ENCODE data around the gene UBR2.
"Not testable (repeated sequence)": the region's sequence is repeated elsewhere in the genome, so short reads cannot be mapped to it uniquely, and the experiment has no call there.

UBR2 gene

DNA sequence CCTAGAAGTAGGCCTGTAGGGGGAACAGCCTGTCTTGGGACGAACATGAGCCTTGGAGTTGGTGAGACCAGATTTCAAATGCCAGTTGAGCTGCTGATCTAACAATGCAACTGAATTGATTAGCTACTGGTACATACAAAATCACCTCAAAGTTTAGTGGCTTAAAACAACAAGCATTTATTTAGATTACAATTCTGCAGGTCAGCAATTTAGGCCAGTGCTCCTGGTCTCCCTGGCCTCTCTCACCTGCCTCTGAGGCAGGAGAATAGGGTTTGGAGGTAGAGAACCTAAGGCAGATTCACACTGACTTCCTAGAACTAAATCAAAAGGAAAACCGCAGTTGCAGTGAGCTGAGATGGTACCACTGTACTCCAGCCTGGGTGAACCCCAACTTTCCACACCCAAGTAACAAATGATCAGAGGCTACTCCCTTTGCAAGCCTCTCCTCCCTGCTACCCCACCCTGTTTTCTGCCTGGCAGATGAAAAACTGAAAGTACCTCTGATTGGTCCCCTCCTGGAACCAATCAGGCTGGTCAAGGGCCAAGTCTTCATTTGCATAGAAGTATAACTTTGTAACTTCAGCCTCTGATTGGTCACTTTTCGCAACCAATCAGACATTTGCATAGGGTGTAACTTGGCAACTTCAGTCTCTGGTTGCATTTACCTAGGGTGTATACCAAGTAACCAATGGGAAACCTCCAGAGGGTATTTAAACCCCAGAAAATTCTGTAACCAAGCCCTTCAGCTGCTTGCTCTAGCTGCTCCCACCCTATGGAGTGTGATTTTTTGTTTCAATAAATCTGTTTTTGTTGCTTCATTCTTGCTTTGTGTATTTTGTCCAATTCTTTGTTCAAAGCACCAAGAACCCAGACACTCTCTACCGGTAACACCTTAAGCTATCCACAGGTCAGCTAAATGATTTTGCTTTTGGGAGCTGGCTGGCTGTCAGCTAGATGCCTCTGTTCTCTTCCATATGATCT lies 8.1 kb upstream of the UBR2 start:
- DNase-seq, result peak; percentile 31

DNA sequence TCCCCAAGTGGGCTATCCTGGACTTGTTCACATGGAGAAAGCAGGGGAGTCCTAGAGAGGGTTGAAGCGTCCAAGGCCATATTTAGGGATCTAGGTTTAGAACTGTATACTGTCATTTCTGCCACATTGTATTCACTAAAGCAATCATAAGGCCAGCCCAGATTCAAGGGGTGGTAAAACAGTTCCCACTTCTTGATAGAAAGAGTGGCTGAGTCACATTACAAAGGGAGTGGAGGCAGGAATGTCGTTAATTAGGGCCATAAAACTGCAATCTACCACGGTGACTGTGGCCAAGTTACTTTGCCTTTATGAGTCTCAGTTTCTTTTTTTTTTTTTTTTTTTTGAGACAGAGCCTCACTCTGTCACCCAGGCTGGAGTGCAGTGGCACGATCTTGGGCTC lies 7.4 kb upstream of the UBR2 start:
- DNase-seq, result no peak

DNA sequence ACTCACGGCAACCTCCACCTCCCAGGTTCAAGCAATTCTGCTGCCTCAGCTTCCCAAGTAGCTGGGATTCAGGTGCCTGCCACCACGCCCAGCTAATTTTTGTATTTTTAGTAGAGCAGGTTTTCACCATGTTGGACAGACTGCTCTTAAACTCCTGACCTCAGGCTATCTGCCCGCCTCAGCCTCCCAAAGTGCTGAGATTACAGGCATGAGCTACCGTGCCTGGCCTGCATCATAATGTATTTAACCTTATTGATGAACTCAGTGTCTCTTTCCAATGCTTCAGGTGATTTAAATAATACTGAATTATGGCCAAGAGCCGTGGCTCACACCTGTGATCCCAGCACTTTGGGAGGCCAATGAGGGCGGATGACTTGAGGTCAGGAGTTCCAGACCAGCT lies 4.6 kb upstream of the UBR2 start:
- not testable (repeated sequence) for DNase-seq

DNA sequence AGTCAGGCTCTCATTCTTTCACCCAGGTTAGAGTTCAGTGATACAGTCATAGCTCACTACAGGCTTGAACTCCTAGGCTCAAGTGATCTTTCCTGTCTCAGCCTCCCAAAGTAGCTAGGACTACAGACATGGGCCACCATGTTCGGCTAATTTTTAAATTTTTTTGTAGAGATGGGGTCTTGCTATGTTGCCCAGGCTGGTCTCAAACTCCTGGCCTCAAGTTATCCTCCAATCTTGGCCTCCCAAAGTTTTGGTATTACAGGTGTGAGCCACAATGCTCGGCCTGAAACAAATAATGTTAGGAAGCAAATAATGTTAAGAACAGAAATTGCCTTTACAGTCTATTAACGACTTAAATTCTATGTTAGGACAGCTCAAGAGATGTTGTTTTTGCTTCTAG lies 1.8 kb upstream of the UBR2 start:
- DNase-seq, result no peak

DNA sequence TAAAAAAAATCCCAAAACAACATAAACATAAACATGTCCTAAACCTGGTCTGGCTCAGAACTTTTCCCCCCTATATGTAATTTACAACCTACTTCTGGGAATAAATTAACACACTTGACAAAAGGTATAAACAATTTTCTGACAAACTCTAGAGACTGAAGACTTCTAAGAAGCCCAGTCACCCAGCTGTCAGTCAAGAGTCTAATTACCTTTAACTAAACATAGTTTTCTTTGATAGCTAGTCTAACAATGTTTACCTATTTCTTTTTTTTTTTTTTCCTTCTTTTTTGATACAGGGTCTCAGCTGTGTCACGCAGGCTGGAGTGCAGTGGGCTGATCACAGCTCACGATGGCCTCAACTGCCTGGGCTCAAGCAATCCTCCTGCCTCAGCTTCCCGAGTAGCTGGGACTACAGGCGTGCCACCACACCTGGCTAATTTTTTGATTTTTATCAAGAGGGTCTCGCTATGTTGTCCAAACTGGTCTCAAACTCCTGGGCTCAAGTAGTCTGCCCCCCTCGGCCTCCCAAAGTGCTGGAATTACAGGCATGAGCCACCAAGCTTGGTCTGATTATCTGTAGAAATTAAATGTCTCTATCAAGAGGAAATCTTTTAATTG lies 932 bp upstream of the UBR2 start:
- no peak for DNase-seq

DNA sequence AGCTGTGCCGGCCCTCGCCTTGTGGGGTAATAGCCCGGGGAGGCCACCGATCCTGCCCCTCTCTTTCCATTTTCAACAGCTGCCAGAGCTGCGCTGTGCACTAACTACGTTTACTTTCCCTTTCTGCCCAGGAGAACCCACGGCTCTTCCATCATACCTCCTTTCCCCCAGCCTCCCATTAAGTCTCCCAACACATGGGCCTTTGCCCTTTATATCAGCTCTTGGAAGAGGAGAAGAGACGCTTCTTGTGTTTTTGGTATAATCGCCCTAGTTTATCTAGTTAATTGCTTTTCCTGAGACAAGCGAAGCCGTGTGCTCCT lies 637 bp downstream of the UBR2 start:
- DNase-seq, result no peak

DNA sequence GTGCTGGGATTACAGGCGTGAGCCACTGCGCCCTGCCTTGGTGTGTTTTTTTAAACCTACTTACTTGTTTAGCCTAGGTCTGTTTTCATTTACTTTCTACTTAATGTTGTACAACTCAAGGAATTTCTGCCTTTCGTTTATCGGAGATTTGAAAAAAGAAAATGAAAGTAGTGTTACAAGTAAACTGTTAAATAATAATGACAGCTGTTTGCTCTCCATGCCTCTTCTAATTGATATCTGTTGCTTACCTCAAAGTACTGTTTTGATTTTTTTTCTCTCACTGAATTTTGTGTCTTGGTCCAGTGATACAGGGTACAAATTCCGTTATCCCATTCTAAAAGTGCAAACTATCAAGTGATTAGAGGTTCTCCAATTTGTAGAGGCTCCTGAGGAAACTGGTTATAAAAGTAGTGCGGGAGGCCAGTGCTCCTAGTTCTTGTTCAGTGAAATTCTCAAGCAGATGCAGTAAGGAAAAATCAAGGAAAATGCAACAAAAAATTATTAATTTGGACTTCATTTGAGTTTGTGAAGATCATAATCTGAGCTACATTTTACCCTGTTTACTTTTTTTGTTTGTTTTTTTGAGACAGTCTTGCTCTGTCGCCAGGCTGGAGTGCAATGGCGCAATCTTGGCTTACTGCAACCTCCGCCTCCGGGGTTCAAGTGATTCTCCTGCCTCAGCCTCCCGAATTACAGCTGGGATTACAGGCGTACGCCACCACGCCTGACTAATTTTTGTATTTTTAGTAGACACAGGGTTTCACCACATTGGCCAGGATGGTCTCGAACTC lies 2.2 kb downstream of the UBR2 start:
- DNase-seq, result no peak

DNA sequence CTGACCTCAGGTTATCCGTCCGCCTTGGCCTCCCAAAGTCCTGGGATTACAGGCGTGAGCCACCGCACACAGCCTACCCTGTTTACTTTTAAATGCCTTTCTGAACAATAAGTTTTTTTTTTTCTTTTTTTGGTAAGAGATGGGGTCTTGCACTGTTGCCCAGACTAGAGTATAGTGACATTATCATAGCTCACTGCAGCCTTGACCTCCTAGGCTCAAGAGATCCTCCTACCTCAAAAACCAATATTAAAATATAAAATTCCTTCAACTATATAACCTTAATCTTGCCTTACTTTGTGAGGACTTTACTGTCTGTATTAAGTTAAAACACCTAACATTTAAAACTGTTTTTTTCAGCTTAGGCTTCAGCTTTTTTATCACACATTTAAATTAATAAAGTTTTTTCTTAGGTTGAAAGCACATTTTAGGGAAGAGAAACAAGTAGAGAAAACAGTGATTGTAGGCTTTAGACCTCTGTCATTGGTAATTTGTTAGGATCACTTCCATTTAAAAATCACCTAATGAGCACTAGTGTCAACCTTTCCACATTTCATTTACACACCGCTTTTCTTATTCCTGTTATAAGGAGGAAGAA lies 2.9 kb downstream of the UBR2 start:
- no peak for DNase-seq

DNA sequence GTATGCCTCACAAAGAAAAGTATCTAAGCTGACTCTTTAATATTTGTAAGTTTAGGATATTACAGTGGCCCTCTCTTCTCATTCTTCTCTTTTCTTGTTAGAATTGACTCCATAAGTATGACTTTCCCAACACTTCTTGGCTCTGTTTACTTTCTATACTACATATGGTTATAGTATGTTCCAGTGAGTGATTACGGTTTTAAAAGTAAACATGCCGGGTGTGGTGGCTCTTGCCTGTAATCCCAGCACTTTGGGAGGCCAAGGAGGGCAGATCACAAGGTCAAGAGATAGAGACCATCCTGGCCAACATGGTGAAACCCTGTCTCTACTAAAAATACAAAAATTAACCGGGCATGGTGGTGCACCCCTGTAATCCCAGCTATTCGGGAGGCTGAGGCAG lies 3.4 kb downstream of the UBR2 start:
- not testable (repeated sequence) for DNase-seq

DNA sequence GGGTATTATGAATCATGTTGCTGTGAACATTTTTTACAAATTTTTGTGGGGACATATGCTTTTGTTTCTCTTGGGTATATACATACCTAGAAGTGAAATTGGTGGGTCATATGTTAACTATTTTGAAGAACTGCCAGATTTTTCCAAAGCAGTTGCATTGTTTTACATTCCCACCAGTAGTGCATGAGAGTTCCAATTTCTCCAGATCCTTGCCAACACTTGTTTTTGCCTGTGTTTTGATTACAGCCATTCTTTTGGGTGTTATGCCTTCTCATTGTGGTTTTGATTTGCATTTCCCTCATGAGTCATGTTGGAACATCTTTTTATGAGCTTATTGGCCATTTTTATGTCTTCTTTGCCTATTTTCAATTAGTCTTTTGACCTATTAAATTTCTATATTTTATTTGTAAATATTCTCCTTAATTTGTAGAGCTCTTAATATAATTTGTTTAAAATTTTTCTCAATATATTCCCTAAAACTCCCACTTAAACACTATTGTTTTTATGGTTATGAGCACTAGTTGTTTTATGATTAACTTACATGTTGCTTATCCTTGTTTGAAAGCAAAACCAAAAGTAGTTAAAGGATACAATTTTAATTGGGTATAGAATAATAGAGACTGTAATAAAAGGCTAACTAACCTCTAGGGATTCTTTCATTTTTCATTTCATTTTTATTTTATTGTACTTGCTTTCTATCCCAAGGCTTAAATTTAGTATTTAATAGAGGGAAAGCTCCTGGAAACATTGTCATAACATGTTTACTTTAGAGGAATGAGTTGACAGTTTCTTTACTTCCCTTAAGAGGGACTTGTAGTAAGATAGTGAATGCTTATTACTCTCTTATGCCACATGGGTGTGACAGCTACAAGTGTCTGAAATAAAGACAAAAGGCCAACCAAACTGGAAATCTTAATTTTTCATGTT lies 5.5 kb downstream of the UBR2 start:
- DNase-seq, result peak; percentile 29

DNA sequence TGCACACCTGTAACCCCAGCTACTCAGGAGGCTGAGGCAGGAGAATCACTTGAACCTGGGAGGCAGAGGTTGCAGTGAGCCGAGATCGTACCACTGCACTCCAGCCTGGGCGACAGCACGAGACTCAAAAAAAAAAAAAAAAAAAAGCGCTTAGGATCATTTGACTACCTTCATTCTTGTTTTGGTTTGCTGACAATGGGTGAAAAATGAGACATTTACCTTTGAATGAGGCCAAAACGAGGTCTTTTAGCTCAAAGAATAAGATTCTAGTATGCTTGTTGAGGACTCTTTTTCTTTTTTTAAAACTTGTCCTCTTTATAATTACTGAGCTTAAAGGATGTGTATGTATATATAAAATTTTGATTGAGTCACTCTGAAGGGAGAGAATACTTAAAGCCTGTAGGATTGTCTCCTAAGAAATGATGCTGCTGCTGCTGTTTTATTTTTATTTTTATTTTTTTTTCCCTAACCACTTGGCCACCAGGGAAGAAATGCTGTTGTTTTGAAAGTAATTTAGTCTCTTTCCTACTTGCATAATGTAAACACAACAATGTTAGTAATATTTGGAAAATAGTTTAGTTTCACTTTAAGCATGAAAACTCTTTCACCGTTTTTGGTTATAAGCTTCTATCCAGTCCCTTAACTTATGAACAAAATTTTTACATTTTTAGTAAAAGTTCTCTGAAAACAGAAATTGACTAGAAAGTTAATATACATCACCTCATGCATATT lies 7.9 kb downstream of the UBR2 start:
- DNase-seq, result no peak

DNA sequence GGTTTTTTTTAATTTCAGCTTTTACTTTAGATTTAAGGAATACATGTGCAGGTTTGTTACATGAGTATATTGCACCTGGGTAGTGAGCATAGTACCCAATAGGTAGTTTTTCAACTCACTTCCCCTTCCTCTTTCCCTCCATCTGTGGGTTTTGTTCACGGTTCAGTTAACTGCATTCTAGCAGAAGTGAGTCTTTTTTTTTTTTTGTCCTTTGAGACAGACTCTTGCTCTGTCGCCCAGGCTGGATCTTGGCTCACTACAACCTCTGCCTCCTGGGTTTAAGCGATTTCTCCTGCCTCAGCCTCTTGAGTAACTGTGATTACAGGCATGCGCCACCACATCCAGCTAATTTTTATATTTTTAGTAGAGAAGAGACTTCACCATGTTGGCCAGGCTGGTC lies 8.7 kb downstream of the UBR2 start:
- DNase-seq, result no peak

DNA sequence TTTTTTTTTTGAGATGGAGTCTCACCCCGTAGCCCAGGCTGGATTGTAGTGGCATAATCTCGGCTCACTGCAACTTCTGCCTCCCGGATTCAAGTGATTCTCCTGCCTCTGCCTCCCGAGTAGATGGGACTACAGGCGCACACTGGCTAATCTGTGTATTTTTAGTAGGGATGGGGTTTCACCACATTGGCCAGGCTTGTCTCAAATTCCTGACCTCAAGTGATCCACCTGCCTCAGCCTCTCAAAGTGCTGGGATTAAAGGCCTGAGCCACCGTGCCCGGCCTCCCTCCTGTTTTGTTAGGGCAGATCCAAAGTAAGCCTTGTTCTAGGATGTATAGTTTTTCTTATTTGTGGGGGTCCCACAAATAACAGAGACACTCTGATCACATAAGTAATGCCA lies 12.7 kb downstream of the UBR2 start:
- DNase-seq, result not testable (repeated sequence)

DNA sequence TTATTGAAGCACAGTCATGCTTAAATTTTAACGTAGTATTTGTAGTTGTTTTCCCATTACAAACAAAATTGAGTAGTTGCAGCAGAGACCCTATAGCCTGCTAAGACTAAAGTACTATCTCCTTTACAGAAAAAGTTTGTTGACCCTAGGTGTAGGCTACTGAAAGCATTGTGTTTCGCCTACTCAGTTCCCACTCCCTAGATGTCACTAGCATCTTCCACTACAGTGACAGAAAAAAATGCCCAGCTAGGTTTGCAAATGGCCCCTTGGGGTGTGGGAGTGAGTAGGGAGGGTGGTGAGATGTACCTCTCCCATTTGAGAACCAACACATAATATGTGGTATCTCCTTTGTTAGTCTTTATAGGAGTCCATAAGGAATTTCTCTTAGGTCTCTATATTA lies 34.5 kb downstream of the UBR2 start:
- DNase-seq, result no peak

DNA sequence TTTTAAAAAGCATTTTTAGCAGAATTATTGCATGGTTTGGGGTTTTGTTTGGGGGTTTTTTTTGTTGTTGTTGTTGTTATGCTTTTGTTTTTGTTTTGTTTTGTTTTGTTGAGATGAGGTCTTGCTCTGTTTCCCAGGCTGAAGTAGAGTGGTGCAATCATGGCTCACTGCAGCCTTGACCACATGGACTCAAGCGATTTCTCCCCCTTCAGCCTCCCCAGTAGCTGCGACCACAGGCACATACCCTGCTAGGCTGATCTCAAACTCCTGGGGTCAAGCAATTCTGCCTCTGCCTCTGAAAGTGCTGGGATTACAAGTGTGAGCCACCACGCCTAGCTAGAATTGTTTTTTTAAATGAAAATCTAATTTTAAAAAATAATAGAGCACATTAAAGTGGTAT lies 35.7 kb downstream of the UBR2 start:
- DNase-seq, result no peak

DNA sequence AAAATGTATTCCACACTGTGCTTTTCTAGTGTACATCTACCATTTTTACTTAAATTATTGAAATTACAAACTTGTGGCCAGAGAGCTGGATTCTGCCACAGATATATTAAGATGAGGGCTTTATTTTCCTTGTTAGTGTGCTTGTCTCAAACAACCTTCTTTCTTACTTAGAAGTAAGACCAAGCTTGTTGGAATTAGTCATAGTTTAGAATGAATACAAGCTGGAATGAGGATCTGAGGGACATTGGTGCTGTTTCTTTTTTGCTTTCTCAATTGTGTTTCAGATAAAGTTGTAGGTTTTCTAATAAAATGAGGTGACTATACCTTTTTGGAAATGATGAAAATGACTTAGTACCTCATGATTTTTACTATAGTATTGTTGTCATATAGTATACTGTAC lies 40.3 kb downstream of the UBR2 start:
- no peak for DNase-seq

DNA sequence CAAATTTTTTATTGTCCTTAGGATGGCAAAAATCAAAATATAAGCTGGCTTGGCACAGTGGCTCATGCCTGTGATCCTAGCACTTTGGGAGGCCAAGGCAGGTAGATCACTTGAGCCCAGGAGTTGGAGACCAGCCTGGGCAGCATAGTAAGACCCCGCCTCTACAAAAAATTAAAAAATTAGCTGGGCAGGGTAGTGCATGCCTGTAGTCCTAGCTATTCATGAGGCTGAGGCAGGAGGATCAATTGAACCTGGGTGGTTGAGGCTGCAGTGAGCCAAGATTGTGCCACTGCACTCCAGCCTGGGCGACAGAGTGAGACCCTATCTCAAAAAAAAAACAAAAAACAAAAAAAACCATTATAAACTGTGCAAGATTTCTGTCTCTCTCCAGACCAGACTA lies 40.9 kb downstream of the UBR2 start:
- not testable (repeated sequence) for DNase-seq

DNA sequence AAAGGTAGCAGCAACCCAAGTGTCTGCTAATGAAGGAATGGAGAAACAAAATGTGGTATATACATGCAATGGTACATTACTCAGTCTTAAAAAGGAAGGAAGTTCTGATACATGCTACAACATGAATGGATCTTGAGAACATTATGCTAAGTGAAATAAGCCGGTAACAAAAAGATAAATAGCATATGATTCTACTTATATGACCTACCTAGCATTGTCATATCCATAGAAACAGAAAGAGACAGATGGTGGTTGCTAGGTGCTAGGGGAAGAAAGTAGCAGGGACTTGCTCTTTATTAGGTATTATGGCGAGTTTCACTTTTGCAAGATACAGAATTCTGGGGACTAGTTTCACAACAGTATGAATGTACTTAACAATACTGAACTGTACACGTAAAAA lies 46.6 kb downstream of the UBR2 start:
- DNase-seq, result no peak

DNA sequence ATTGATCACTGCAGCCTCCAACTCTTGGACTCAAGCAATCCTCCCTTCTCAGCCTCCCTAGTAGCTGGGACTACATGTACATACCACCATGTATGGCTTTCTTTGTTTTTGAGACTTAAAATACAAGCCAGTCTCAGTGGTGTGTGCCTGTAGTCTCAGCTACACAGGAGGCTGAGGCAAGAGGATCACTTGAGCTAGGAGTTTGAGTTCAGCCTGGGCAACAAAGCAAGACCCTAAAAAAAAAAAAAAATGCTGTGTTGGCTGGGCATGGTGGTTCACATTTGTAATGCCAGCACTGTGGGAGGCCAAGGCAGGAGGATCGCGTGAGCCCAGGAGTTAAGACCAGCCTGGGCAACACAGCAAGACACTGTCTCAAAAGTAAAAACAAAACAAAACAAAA lies 51.7 kb downstream of the UBR2 start:
- no peak for DNase-seq

DNA sequence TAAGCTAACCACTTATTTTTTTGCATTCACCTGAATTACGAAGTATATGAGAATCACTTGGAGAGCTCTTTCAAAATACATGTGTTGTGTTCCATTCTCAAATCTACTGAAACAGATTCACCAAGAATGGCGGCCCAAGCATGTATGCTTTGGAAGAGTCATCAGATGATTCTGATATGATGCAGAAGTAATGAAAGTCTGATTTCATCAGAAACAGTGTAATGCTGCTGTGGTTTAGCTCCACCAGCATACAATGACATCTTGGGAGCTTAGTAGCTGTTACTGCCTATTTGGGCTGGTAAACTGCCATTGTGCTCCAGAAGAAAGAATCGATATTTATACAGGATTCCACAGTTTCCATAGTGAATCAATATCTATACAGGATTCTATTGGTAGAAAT lies 52.9 kb downstream of the UBR2 start:
- DNase-seq, result no peak

DNA sequence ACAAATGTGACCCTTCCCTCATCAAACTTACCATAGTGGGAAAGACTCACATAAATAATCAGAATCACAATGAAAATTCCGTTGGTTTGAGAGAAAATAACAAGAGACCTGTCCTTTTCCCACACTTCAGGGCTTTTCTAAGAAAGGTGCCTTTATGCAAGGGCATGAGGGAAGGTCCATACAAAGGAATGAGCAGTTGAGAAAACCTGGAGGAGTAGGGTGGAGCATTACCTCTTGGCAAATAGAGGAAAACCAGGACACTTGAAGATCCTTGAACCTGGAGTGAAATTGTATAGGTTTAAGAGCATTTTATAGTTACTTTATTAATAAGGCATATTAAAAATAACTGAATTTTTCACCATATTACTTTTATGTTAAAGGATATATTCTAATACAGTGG lies 54.3 kb downstream of the UBR2 start:
- DNase-seq, result no peak

DNA sequence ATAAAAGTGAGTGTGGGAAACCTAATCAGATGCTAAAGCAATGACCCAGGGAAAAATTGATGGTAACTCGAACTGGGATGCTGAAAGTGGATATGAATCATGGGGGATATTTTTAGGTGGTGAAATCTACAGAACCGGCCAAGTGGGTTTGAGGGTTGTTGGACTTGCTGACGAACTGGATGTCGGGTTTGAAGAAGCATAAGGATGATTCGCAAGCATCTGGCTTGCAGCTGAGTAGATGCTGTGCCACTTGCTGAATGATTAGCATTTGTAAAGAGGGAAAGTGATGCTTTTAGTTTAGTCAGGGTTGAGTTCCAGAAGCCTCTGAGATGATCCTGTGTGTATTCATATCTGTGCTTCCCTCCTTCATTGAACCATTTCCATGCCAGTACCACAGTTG lies 54.9 kb downstream of the UBR2 start:
- no peak for DNase-seq

Data from NCI-H446 treated with DMSO at 0.1 percent for 48 hours (cell line).